ENCODE measurements around the gene DNALI1. TPM values are rescaled to one million over a fixed set of nuclear protein-coding genes. Genes with fewer than 3 reads are reported as not detected.

Gene DNALI1
- polyA plus RNA-seq, 12 donors: 6.1 to 21.2 (median 12.3) TPM; not detected in 1

- no peak for DNase-seq
These were observed 39.5 kb downstream of the DNALI1 start for GRCh38 chr1:37596182-37596667.

- no peak for DNase-seq
These were observed 43.2 kb downstream of the DNALI1 start for GRCh38 chr1:37599940-37600339.

- no peak for DNase-seq
These were observed 44.7 kb downstream of the DNALI1 start for GRCh38 chr1:37601441-37601840.

- DNase-seq: no peak
These were observed 46.3 kb downstream of the DNALI1 start for GRCh38 chr1:37602750-37603694.

GRCh38 chr1:37605061-37605650 lies 48.4 kb downstream of the DNALI1 start:
- no peak for DNase-seq

- no peak for DNase-seq
These were observed 49.2 kb downstream of the DNALI1 start for GRCh38 chr1:37605806-37606474.

- DNase-seq: no peak
These were observed 49.9 kb downstream of the DNALI1 start for GRCh38 chr1:37606481-37607263.

GRCh38 chr1:37609002-37609401 lies 52.3 kb downstream of the DNALI1 start:
- DNase-seq: no peak

GRCh38 chr1:37609994-37610393 lies 53.3 kb downstream of the DNALI1 start:
- no peak for DNase-seq

GRCh38 chr1:37612186-37612585 lies 55.4 kb downstream of the DNALI1 start:
- DNase-seq: no peak

GRCh38 chr1:37614105-37614504 lies 57.4 kb downstream of the DNALI1 start:
- no peak for DNase-seq

GRCh38 chr1:37616330-37616729 lies 59.6 kb downstream of the DNALI1 start:
- no peak for DNase-seq

Other genes with a start within 250 kb of the DNALI1 start
- 1 to 10 TPM in 6 of 12 donors, under 1 TPM in 4, not detected in 2; 0.72 to 4.8 (median 1.0) TPM for gene ZC3H12A, start 82.4 kb upstream of the DNALI1 start, polyA plus RNA-seq (ENCODE audit: insufficient read length in 12 of 12)
- 10 to 100 TPM in 11 of 12 donors, not detected in 1; 37.1 to 65.6 (median 48.4) TPM for gene MEAF6, start 42.2 kb upstream of the DNALI1 start, polyA plus RNA-seq (ENCODE audit: insufficient read length in 12 of 12)
- gene SNIP1, start 2.6 kb upstream of the DNALI1 start, polyA plus RNA-seq (ENCODE audit: insufficient read length in 12 of 12): 10 to 100 TPM in 5 of 12 donors, 1 to 10 TPM in 6, not detected in 1; 7.2 to 20.8 (median 9.9) TPM
- gene GNL2, start 39.0 kb downstream of the DNALI1 start, polyA plus RNA-seq (ENCODE audit: insufficient read length in 12 of 12): 100 to 1,000 TPM in 1 of 12 donors, 10 to 100 TPM in 10, not detected in 1; 45.6 to 104 (median 55.1) TPM
- gene RSPO1, start 78.0 kb downstream of the DNALI1 start, polyA plus RNA-seq (ENCODE audit: insufficient read length in 12 of 12): 1 to 10 TPM in 2 of 12 donors, under 1 TPM in 1, not detected in 9; 0.70 to 8.2 (median 4.5) TPM
- gene CDCA8, start 135.6 kb downstream of the DNALI1 start, polyA plus RNA-seq (ENCODE audit: insufficient read length in 12 of 12): 10 to 100 TPM in 5 of 12 donors, 1 to 10 TPM in 6, not detected in 1; 5.7 to 13.7 (median 8.9) TPM
- under 1 TPM in 6 of 12 donors, not detected in 6; 0.04 to 0.24 (median 0.11) TPM for gene EPHA10, start 208.2 kb downstream of the DNALI1 start, polyA plus RNA-seq (ENCODE audit: insufficient read length in 12 of 12)
- gene MANEAL, start 236.9 kb downstream of the DNALI1 start, polyA plus RNA-seq (ENCODE audit: insufficient read length in 12 of 12): 1 to 10 TPM in 10 of 12 donors, not detected in 2; 2.1 to 6.1 (median 3.0) TPM